ENCODE measurements around the gene SMYD3. TPM values are rescaled to one million over a fixed set of nuclear protein-coding genes. Genes with fewer than 3 reads are reported as not detected.
A peak's percentile ranks its signal among the peaks of the same experiment; 100 is the strongest.

Gene SMYD3
- 10 to 100 TPM in 7 of 8 experiments, 1 to 10 TPM in 1; 8.8 to 39.7 (median 29.1) TPM for total RNA-seq

DNA sequence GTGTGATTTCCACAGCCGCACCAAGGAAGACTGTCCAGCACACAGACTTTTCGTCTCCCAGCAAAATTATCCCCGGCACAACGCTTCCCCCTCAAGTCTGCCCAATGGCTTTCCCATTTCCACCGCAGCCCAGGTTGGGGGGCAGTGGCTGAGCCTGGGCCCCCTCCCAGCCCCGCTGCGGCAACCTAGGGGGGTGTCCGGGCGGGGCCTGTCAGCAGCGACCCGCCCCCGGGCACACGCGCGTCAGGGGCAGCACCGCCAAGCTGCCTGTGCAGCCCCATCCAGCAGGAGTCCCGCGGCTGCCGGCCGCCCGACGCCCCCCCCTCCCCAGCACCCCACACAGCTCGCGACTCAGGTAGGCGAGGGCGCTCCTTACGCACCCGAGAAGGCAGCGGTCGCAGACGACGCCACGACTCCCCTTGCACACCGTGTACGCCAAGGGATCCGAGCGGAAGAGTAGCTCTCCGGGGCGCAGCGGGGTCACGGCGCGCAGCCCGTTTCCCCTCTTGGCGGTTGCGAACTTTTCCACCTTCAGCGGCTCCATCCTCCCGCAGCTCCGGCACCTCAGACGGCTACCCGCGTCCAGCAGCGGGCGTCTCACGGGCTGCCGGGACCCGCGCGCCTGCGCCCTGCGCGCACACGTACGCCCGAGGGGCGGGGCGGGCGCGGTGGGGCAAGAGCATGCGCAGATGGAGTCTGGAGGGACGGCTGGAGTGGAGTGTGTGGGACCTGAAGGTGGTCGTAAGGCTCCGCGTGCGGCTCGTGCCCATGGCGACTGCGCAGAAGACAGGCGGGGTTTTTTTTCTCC is at the start of gene SMYD3:
Gene SMYD3, minus strand, starts transcription at position 606 of the 808 bp plus-strand sequence.
- Histone ChIP-seq H3K4me1 (replicated peaks in 1 of 2) (peaks cover 0 to 6% of the 10 kb centered on the region in 2 donors), H3K27ac (no peak within 1 kb of the TSS), H3K4me3 (peak within 1 kb of the TSS; percentile 53 to 86 (median 61))
- in situ Hi-C loops (cut with MboI; ENCODE audit: low pct_unique_long_range_greater_than_20kb in 2 of 9, low sequenced_read_pairs in 9 of 9, unreplicated experiment in 9 of 9): no loop called here
- ATAC-seq (replicated peaks in 6 of 8): peak; percentile 88 to 95 (median 92)
- 0 to 3% (median 1%) methylated on average over 8 to 28 of the region's 79 CpGs; no CpG with 5 or more reads in 7 of the 10 experiments for WGBS, 10 experiments

GRCh38 chr1:246554201-246554600 is 47.1 kb upstream of the SMYD3 start:
- in situ Hi-C loops (cut with MboI; ENCODE audit: low pct_unique_long_range_greater_than_20kb in 2 of 9, low sequenced_read_pairs in 9 of 9, unreplicated experiment in 9 of 9): no loop called here
- Histone ChIP-seq H3K4me1 (replicated peaks in 1 of 2) (no peaks in the 10 kb centered on the region), H3K4me3 (no peak overlapping the region), H3K27ac (no peak overlapping the region)
- WGBS, 10 experiments: 92 to 100% (median 96%) methylated on average over 2 to 16 of the region's 16 CpGs; no CpG with 5 or more reads in 2 of the 10 experiments
- ATAC-seq (replicated peaks in 6 of 8): no peak

GRCh38 chr1:246552110-246552509 is 45.0 kb upstream of the SMYD3 start:
- no peak overlapping the region for H3K27ac ChIP-seq
- no peaks in the 10 kb centered on the region for H3K4me1 ChIP-seq (replicated peaks in 1 of 2)
- no peak for ATAC-seq (replicated peaks in 6 of 8)
- H3K4me3 ChIP-seq: no peak overlapping the region
- WGBS, 10 experiments: 58 to 100% (median 96%) methylated on average over 1 to 6 of the region's 6 CpGs; no CpG with 5 or more reads in 1 of the 10 experiments
- in situ Hi-C loops (cut with MboI; ENCODE audit: low pct_unique_long_range_greater_than_20kb in 2 of 9, low sequenced_read_pairs in 9 of 9, unreplicated experiment in 9 of 9): no loop called here

- in situ Hi-C loops (cut with MboI; ENCODE audit: low pct_unique_long_range_greater_than_20kb in 2 of 9, low sequenced_read_pairs in 9 of 9, unreplicated experiment in 9 of 9): no loop called here
- Histone ChIP-seq H3K27ac (no peak overlapping the region), H3K4me1 (replicated peaks in 1 of 2) (no peaks in the 10 kb centered on the region), H3K4me3 (no peak overlapping the region)
- ATAC-seq (replicated peaks in 6 of 8): no peak
- WGBS, 10 experiments: 60 to 100% (median 77%) methylated on average over 2 to 11 of the region's 11 CpGs
Measured at GRCh38 chr1:246550402-246550801, 43.3 kb upstream of the SMYD3 start.

DNA sequence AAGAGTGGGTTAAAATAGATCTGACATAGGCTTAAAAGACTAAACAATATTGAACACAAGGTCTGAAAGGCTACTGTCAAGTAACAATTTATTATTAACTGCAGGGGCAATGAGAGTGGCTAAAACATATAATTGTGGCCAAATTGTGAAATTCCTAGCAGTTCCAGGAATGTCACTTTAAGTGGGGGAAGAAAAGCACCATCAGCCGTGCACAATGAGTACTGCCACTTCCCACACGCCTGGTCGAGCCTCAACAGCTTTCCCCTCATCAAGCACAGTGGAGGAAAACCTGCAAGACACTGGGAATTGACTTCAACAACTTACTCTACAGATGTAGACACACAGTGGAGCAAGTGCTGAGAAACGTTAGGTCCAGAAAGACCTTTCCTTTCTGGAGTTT is 42.6 kb upstream of the SMYD3 start:
- H3K27ac ChIP-seq: no peak overlapping the region
- no peaks in the 10 kb centered on the region for H3K4me1 ChIP-seq (replicated peaks in 1 of 2)
- in situ Hi-C loops (cut with MboI; ENCODE audit: low pct_unique_long_range_greater_than_20kb in 2 of 9, low sequenced_read_pairs in 9 of 9, unreplicated experiment in 9 of 9): no loop called here
- ATAC-seq (replicated peaks in 6 of 8): no peak
- 53 to 100% (median 60%) methylated on average over 1 to 4 of the region's 4 CpGs; no CpG with 5 or more reads in 2 of the 10 experiments for WGBS, 10 experiments
- H3K4me3 ChIP-seq: no peak overlapping the region

- in situ Hi-C loops (cut with MboI; ENCODE audit: low pct_unique_long_range_greater_than_20kb in 2 of 9, low sequenced_read_pairs in 9 of 9, unreplicated experiment in 9 of 9): no loop called here
- 46 to 100% (median 73%) methylated on average over 1 of the region's 1 CpG; no CpG with 5 or more reads in 2 of the 10 experiments for WGBS, 10 experiments
- no peak overlapping the region for H3K4me3 ChIP-seq
- no peak overlapping the region for H3K27ac ChIP-seq
- no peak for ATAC-seq (replicated peaks in 6 of 8)
- H3K4me1 ChIP-seq (replicated peaks in 1 of 2): no peaks in the 10 kb centered on the region
Measured at GRCh38 chr1:246544001-246544400, 36.9 kb upstream of the SMYD3 start.

DNA sequence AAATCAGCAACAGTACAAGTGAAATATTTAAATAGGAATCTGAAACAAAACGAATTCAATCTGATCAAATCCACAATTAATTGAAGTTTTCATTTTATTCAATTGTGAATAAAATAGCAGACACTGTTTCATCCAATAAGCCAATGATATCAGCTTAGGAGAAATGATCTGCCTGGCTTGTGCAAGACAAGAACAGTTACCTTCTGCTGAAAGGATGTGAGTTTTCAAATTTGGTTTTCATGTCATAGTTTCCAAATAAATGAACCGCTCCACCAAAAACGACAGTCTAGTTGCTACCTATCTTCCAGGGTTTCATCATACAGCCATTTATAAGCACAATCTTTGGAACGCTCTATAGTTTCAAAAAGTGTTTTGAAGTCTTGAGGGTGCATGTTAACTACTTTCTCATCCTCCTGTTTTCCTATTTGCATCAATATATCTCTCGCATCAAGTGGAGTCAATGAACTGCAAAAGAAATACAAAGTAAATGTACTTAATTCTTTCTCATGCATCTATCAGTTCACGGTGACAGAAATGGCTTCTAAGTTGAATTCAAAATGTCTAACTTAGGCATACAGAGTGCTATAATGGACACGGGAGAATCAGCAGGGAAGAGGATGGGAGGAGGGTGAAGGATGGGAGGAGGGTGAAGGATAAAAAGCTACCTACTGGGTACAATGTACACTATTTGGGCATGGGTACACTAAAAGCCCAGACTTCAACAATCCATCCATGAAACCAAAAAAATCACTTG is 33.8 kb upstream of the SMYD3 start:
- in situ Hi-C loops (cut with MboI; ENCODE audit: low pct_unique_long_range_greater_than_20kb in 2 of 9, low sequenced_read_pairs in 9 of 9, unreplicated experiment in 9 of 9): no loop called here
- 75 to 100% (median 88%) methylated on average over 1 to 7 of the region's 7 CpGs for WGBS, 10 experiments
- Histone ChIP-seq H3K4me1 (replicated peaks in 1 of 2) (no peaks in the 10 kb centered on the region), H3K4me3 (no peak overlapping the region), H3K27ac (no peak overlapping the region)
- ATAC-seq (replicated peaks in 6 of 8): no peak

DNA sequence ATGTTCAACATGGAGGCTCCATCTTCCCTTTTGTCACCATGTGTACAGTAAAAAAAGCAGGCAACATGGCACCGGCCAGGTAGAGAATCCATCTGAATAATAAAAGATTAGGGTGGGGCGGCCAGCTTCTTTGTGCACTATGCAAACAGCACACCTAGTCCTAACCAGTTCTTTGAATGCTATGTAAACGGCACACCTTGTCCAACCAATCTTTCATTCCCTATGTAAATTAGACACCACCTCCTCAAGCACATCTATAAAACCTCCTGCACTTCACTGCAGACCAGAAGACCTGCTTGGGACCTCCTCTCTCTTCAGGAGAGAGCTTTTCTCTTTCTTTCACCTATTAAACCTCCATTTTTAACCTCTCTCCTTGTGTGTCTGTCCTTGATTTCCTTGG is 30.8 kb upstream of the SMYD3 start:
- H3K4me3 ChIP-seq: no peak overlapping the region
- WGBS, 10 experiments: 77 to 100% (median 94%) methylated on average over 1 to 3 of the region's 3 CpGs
- no peaks in the 10 kb centered on the region for H3K4me1 ChIP-seq (replicated peaks in 1 of 2)
- H3K27ac ChIP-seq: no peak overlapping the region
- in situ Hi-C loops (cut with MboI; ENCODE audit: low pct_unique_long_range_greater_than_20kb in 2 of 9, low sequenced_read_pairs in 9 of 9, unreplicated experiment in 9 of 9): no loop called here
- no peak for ATAC-seq (replicated peaks in 6 of 8)

GRCh38 chr1:246537441-246537840 is 30.4 kb upstream of the SMYD3 start:
- 80 to 92% (median 82%) methylated on average over 1 to 7 of the region's 7 CpGs for WGBS, 10 experiments
- no peak for ATAC-seq (replicated peaks in 6 of 8)
- in situ Hi-C loops (cut with MboI; ENCODE audit: low pct_unique_long_range_greater_than_20kb in 2 of 9, low sequenced_read_pairs in 9 of 9, unreplicated experiment in 9 of 9): no loop called here
- Histone ChIP-seq H3K4me1 (replicated peaks in 1 of 2) (no peaks in the 10 kb centered on the region), H3K27ac (no peak overlapping the region), H3K4me3 (no peak overlapping the region)

DNA sequence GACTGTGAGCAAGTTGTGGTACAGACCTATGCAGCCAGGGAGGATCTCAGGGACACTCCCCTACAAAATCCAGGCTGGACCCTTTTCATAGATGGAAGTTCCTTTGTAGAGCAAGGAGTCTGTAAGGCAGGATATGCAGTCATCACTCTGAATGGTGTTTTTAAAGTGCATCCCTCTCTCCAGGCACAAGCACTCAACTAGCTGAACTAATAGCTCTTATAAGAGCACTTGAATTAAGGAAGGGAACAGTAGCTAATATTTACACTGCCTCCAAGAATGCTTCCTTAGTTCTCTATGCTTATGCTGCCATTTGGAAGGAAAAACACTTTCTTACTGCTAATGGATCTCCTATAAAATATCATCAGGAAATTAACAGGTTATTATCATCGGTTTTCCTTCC is 27.0 kb upstream of the SMYD3 start:
- 14 to 89% (median 67%) methylated on average over 1 of the region's 1 CpG; no CpG with 5 or more reads in 3 of the 10 experiments for WGBS, 10 experiments
- Histone ChIP-seq H3K4me1 (replicated peaks in 1 of 2) (no peaks in the 10 kb centered on the region), H3K4me3 (no peak overlapping the region), H3K27ac (no peak overlapping the region)
- in situ Hi-C loops (cut with MboI; ENCODE audit: low pct_unique_long_range_greater_than_20kb in 2 of 9, low sequenced_read_pairs in 9 of 9, unreplicated experiment in 9 of 9): no loop called here
- ATAC-seq (replicated peaks in 6 of 8): no peak

DNA sequence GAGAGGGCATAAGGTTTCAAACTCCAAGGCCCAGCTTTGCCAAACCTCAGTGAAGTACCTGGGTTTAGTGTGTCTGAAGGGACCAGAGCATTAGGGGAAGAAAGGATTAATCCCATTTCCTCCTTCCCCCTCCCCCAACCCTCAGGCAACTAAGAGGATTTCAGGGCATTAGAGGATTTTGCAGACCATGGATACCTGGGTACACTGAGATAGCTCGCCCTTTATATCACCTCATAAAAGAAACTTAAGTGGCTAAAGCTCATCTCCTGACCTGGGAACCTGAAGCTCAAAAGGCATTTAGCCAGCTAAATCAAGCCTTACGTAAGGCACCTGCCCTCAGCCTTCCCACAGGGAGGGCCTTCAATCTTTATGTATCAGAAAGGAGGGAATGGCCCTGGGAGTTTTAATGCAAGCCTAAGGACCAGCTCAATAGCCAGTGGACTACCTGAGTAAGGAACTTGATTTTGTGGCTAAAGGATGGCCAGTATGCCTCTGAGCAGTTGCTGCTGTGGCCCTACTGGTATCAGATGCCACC is 26.4 kb upstream of the SMYD3 start:
- no peak overlapping the region for H3K27ac ChIP-seq
- in situ Hi-C loops (cut with MboI; ENCODE audit: low pct_unique_long_range_greater_than_20kb in 2 of 9, low sequenced_read_pairs in 9 of 9, unreplicated experiment in 9 of 9): no loop called here
- no peak for ATAC-seq (replicated peaks in 6 of 8)
- no peak overlapping the region for H3K4me3 ChIP-seq
- no peaks in the 10 kb centered on the region for H3K4me1 ChIP-seq (replicated peaks in 1 of 2)
- 20 to 100% (median 68%) methylated on average over 1 to 2 of the region's 2 CpGs; no CpG with 5 or more reads in 2 of the 10 experiments for WGBS, 10 experiments

DNA sequence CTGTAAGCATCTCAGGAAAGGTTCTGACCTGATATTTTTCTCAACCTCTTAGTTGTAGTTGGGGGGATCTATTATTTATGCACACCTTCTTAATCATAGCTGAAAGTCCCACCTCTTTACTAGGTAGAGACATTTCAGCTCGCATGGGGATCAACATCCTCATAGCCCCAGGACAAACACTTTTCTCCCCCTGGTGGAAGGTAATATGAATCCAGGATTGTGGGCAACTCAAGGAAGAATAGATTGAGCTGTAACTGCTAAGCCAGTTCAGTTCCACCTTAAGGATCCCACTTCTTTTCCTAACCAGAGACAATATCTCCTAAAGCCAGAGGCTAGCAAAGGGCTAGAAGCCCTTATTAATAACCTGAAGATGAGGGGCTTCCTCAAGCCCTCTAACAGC is 25.4 kb upstream of the SMYD3 start:
- peak in 1 of 8 experiments; percentile 44 for ATAC-seq (replicated peaks in 6 of 8)
- Histone ChIP-seq H3K4me1 (replicated peaks in 1 of 2) (no peaks in the 10 kb centered on the region), H3K4me3 (no peak overlapping the region), H3K27ac (no peak overlapping the region)
- in situ Hi-C loops (cut with MboI; ENCODE audit: low pct_unique_long_range_greater_than_20kb in 2 of 9, low sequenced_read_pairs in 9 of 9, unreplicated experiment in 9 of 9): no loop called here
- 0 to 50% (median 29%) methylated on average over 1 of the region's 1 CpG; no CpG with 5 or more reads in 6 of the 10 experiments for WGBS, 10 experiments

DNA sequence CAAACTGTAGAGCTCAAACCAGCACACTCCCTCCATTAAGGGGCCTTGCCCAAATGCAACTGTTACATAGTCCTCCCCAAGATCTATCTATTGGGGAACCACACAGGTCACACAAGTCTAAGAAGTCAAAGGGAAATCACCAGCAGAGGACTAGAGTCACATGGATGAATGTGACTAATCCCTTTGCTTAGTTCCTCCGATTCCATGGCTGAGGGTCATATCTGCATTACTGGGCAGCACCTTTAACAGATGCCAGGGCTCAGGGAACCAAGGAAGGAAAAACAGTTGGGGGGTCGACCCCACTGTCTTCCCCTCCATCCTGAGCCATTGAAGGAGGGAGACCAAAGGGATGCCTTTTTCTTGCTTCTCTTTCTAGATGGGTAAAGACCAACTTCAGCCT is 23.4 kb upstream of the SMYD3 start:
- H3K27ac ChIP-seq: no peak overlapping the region
- no peak for ATAC-seq (replicated peaks in 6 of 8)
- no peak overlapping the region for H3K4me3 ChIP-seq
- no peaks in the 10 kb centered on the region for H3K4me1 ChIP-seq (replicated peaks in 1 of 2)
- in situ Hi-C loops (cut with MboI; ENCODE audit: low pct_unique_long_range_greater_than_20kb in 2 of 9, low sequenced_read_pairs in 9 of 9, unreplicated experiment in 9 of 9): no loop called here
- WGBS, 10 experiments: 0 to 89% (median 58%) methylated on average over 1 to 2 of the region's 2 CpGs; no CpG with 5 or more reads in 2 of the 10 experiments
